HG02981 (cell line): ENCODE measurements around the gene FAM9B.
"Not testable (repeated sequence)": the region's sequence is repeated elsewhere in the genome, so short reads cannot be mapped to it uniquely, and the experiment has no call there.

ENCODE experiments used
- ATAC-seq: cut with Tn5 transposase; IDR thresholded peaks from one replicate; pipeline ENCODE4 v1.9.1; 2021; ENCODE audit warnings: mild to moderate bottlenecking, moderate library complexity; ENCODE audit not compliant: unreplicated experiment

FAM9B gene

DNA sequence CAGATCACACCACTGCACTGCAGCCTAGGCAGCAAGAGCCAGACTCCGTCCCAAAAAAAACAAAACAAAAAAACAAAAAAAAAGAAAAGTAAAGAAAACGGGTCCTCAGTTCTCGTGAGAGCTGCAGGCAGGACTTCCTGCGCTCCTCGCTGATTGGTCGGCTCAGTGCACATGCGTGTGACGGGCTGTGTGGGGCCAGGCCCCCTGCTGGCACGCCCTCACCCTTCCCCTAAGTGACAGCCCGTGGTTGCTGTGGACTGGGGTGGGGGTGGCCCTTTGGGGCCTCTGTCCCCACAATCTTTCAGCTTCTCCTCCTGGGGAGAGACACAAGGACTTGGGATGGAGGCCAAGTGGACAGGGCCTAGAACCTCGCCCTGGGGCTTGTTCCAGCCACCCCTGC, at the start of gene FAM9B:
Gene FAM9B, minus strand, starts transcription at position 139 of the 400 bp plus-strand sequence. CDS start 1,141 bp downstream, outside the sequence.
- no peak for ATAC-seq

- no peak for ATAC-seq
Measured at GRCh38 chrX:9081271-9081670, 47.3 kb upstream of the FAM9B start.

DNA sequence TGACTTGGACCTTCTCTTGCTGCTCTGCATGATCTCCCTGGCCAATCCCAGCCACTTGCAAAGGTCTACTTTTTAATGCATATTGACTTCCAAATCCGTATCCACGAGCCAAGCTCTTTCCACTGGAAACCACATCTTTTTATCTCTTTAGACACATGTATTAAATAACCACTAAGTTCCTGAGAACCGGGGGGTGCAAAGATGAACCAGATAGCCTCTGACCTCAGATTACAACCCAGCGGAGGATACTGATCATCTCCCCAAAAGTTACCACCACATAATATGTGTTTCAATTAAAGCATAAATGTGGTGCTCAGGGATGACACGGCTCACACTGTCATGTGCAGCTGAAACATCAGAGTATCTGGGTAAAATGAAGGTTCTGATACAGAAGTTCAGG, 40.4 kb upstream of the FAM9B start:
- ATAC-seq = no peak

GRCh38 chrX:9072281-9072680, 38.4 kb upstream of the FAM9B start:
- ATAC-seq = no peak

DNA sequence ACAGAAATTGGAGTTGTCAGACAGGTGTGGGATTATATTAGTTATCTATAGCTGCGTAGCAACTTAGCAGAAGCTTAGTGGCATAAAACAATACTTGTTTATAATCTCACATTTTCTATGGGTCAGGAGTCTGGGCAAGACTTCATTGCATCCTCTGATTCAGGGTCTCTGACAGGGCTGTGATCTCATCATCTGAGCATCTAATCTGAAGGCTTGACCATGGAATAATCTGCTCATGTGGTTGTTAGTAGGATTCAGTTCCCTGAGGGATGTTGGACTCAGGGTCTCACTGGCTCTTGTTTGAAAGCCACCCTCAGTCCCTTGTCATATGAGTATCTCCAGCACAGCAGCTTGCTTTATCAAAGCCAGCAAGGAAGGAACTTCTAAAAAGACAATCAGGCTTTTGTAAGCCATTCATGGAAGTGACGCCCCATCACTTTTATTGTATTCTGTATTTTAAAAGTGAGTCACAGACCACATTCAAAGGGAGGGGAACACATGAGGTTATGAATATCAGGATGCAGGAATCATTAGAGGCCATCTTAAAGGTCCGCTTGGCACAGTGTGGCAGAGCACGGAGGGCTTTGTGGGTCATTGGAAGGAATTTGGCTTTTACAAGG, 37.2 kb upstream of the FAM9B start:
- ATAC-seq = no peak

DNA sequence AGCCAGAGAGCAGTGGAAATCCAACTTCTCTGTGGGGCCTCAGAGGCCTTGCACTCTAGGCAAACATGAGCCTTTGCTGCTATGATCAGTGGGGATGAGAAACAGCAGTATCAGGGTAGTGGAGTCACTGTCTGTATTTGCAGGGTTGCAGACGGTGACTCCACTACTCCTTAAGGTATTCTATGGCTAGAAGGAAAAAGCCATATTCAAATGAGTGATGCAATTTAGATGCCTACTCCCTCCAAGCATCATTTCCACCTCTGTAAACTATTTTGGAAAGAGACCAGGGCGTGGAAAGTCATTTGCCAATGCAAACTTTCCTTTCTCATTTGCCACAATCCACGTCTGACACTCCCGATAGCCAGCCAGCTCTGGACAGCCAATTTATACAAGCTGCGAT, 35.6 kb upstream of the FAM9B start:
- ATAC-seq = no peak

DNA sequence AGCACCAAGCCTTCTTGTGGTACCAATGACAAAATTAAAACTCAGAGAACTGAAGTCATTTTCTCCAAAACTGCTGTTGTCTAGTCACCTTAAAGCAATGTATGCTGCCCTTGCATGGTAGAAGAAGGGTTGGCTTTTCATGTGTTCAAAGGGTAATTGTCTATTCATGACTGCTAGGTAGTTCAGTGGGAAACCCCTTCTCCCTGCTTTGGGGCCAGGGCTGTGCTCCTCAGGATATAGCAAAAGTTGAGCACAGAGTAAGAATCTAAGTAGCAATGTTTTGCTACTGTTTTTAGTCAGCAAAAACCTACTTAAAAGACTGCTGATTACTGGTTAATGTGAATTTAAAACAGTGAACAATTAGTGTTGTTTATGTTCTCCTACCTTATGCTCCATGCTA, 30.8 kb upstream of the FAM9B start:
- ATAC-seq = no peak

DNA sequence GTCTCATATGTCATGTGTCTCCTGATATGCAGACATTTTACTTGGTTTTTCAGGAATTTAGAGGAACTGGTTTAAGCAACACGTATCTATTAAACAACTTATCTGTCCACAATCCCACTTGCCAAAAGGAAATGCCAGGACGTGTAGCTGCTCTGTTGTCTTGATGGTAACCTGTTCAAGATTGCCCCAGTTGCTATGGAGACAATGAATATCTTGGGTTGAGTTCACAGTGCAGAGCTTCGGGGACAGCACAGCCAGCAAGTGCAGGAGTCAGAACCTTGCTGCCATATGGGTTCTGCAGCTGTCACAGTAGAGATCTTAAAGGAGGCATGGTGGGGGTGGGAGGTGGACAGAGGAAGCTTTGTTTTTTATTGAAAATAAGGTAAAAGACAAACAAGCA, 28.7 kb upstream of the FAM9B start:
- no peak for ATAC-seq

DNA sequence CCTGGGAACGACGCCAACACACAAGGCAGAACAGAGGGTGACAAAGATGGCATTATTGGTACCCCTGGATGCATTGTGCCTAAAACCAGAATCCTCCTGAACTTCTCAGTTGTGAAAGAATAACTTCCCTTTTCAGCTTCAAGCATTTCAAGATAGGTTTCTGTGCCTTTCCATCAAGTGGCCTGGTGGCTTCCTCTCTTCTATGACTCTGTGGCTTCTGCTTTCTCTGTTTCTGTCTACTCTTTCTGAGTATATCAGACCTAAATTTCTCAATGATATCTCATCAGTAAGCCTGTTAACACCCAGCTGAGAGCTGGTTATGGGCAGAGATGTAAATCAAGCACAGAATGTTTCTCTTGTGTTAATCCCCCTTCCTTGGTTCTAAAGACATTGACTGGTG, 21.4 kb upstream of the FAM9B start:
- no peak for ATAC-seq

- no peak for ATAC-seq
Measured at GRCh38 chrX:9052081-9052480, 18.2 kb upstream of the FAM9B start.

- ATAC-seq = no peak
Measured at GRCh38 chrX:9050331-9050730, 16.4 kb upstream of the FAM9B start.

DNA sequence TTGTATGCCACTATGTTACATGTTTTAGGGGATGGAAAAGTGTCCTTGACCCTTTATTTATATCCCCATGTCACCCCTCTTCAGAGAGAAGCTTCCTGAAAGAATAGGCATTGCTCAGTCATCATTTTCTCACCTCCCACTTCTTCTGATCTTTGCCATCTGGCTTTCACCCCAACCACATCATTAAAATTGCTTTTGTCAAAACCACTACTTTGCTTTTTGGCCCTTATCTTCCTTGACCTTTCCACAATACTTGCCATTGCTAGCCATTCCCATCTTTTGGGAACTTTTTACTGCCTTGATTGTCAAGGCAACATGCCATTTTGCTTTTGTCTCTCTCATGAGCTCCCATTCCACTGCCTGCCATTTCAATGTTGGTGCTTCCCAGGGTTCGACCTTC, 14.9 kb upstream of the FAM9B start:
- ATAC-seq = no peak

DNA sequence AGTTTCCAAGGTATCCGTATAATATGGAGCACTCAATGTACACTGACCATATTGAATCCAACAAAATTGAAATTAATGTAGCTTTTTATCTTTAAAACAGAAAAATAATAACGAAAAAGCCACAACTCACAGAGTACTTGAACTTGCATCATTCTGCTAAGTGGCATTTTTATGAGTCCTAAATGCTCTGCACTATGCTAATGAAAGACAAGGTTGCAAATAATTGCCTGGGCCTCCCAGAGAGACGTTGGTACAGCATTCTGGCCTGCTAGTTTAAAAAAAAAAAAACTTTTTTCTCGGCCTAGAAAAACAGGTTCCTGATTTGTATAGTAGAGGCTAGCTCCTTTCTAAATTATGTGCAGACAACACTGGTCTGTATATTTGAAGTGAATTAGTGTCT, 4.3 kb upstream of the FAM9B start:
- no peak for ATAC-seq

DNA sequence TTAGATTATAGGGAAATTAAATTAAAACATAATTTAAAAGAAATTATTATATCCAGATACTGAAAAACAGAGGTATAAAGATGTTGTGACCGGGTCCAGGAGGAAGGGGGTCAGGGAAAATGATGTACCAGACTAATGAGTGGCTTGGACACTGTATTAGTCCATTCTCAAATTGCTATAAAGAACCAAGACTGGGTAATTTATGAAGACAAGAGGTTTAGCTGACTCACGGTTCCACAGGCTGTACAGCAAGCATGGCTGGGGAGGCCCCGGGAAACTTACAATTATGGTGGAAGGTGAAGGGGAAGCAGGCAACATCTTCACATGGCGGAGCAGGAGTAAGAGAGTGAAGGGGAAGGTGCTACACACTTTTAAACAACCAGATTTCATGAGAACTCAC, 3.4 kb upstream of the FAM9B start:
- no peak for ATAC-seq

DNA sequence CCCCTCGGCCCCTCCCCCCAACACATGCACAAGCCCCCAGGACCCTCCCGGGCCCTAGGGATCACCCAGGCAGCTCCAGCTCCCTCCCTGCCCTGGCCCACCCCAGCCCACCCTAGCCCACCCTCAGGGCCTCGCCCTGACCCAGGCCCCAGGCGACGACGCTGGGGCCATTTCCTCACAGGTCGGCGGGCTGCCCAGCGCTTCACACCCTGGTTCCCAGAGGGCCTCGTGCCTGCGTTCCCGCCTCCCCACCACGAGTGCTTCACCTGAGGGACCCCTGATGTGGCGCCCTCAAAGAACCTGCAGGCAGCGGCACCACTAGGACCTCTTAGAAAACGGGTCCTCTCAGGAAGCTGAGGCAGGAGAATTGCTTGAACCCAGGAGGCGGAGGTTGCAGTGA, 341 bp downstream of the FAM9B start:
- ATAC-seq = no peak

DNA sequence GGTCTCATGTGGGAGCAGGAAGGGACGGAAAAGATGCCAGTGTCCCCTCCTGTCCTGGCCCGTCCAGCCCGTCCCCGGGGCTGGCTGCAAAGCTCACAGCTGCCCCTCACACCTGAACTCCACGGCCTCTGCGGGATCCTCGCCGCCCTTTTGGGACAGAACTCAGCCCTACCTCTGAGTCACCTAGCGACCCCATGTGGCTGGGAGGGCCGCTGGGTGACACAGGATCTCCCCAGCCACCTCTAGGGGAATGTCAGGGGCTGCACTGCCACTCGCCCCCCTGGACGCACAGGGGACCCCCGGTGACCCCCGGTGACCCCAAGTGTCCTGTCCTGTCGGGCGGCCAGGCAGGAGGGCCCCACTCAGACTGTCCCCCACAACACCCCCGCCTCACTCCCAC, 748 bp downstream of the FAM9B start:
- no peak for ATAC-seq

DNA sequence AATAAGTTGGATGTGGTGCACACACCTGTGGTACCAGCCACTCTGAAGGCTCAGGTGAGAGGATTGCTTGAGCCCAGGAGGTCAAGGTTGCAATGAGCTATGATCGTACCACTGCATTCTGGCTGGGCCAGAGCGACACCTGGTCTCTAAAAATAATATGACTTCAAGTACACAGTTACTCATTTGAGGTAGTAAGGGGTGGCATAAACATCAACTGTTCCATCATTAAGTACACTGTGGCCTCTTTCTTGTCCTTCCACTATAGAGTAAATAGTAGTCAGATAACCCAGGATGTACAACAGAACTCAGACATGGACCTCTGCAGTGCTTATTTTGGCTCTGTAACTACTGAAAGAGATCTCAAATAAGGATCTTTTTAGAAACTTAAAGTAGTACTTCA, 10.6 kb downstream of the FAM9B start:
- ATAC-seq = no peak

GRCh38 chrX:9019151-9019550, 14.8 kb downstream of the FAM9B start:
- no peak for ATAC-seq

DNA sequence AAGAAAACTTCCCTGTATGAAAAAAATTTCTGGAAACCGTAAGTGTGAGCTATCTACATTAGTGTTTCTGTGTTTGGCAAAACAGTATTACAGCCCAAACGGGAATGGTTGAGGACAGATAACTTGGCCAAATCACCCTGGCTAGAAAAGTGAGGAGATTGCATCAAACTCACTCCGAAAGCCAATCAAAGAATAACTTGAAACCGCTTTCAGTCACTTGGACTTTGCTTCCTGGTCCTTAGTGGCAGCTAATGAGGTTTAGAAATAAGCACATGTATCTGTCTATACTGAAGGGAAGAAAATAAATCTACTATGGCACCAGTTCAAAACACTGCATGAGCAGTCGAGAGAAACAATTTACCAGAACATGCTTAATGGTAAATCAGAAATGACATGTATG, 15.6 kb downstream of the FAM9B start:
- not testable (repeated sequence) for ATAC-seq

DNA sequence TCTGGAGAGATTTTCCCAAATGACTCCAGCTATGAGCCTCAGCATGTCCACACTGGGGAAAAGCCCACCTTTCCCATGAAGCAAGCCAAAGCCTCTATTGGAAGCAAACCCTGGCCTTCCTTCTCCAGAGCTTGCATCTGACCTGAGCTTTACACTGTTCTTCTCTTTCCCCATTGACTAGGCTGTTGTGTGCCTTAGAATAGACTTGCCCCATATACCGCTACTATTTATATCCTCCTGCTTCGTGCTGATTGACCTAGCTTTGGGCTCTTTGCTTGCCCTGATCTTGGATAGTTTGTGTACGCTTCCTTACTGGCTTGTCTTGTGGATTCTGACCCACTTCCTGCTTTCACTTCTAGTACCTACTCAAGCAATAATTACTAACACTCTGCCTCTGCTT, 30.9 kb downstream of the FAM9B start:
- ATAC-seq = no peak

- ATAC-seq = no peak
Measured at GRCh38 chrX:8988446-8988845, 45.5 kb downstream of the FAM9B start.

- ATAC-seq = no peak
Measured at GRCh38 chrX:8987672-8988250, 46.2 kb downstream of the FAM9B start.

GRCh38 chrX:8984231-8984630, 49.7 kb downstream of the FAM9B start:
- ATAC-seq = no peak
